Neuronal stem cell (in vitro differentiated cells): Measurements from ENCODE around the gene EFNB2.

Source experiments
- DNase-seq: peaks from one replicate; pipeline ENCODE4 v3.0.0-alpha.2; 2013; ENCODE audit warnings: low spot score
- H2AFZ ChIP-seq: one replicate; pipeline ENCODE4 v1.6.1; 2013; ENCODE audit warnings: mild to moderate bottlenecking, low read length, inconsistent platforms
- H2AK5ac ChIP-seq: 2 replicates; pipeline ENCODE4 v1.6.1; 2013; ENCODE audit warnings: low read depth, mild to moderate bottlenecking, inconsistent platforms, low read length, moderate library complexity, mixed read lengths
- H2BK120ac ChIP-seq: 2 replicates; pipeline ENCODE4 v1.6.1; 2013; ENCODE audit warnings: low read depth, mild to moderate bottlenecking, inconsistent platforms, low read length, moderate library complexity, mixed read lengths
- H2BK12ac ChIP-seq: one replicate; pipeline ENCODE4 v1.6.1; 2013; ENCODE audit warnings: low read length, inconsistent platforms
- H2BK15ac ChIP-seq: 2 replicates; pipeline ENCODE4 v1.6.1; 2013; ENCODE audit warnings: mild to moderate bottlenecking, low read length, inconsistent platforms, mixed read lengths
- H2BK5ac ChIP-seq: one replicate; pipeline ENCODE4 v1.6.1; 2013; ENCODE audit warnings: inconsistent platforms, mild to moderate bottlenecking, low read length, moderate library complexity
- H3K14ac ChIP-seq: one replicate; pipeline ENCODE4 v1.6.1; 2013; ENCODE audit warnings: low read length, inconsistent platforms
- H3K18ac ChIP-seq: 2 replicates; pipeline ENCODE4 v1.6.1; 2013; ENCODE audit warnings: low read length, inconsistent platforms
- H3K23ac ChIP-seq: 2 replicates; pipeline ENCODE4 v1.6.1; 2013; ENCODE audit warnings: low read depth, mild to moderate bottlenecking, mixed read lengths, low read length, inconsistent platforms; ENCODE audit not compliant: poor library complexity
- H3K27ac ChIP-seq: replicated peaks from 3 replicates; pipeline ENCODE4 v1.5.1; 2013; ENCODE audit warnings: low read length, inconsistent platforms
- H3K27me3 ChIP-seq, 3 experiments: 2 replicates each; pipeline ENCODE4 v1.6.1; 2013; ENCODE audit warnings: low read length in 3 of 3, mild to moderate bottlenecking in 2 of 3, inconsistent platforms in 1 of 3, low read depth in 1 of 3, mixed read lengths in 1 of 3, moderate library complexity in 1 of 3; ENCODE audit not compliant: control insufficient read depth in 3 of 3, insufficient read depth in 3 of 3
- H3K36me3 ChIP-seq, 2 donors: replicated peaks in 1 of 2; 2 replicates each; pipeline ENCODE4 v1.6.1; 2013; ENCODE audit warnings: low read length in 2 of 2; ENCODE audit not compliant: control insufficient read depth in 2 of 2, insufficient read depth in 2 of 2
- H3K4ac ChIP-seq: 2 replicates; pipeline ENCODE4 v1.6.1; 2013; ENCODE audit warnings: inconsistent platforms, mild to moderate bottlenecking, low read length, moderate library complexity
- H3K4me1 ChIP-seq, 2 donors: 1 replicate in 1 of 2; 2 replicates in 1 of 2; pipeline ENCODE4 v1.6.1; 2013; ENCODE audit warnings: low read length in 2 of 2, low read depth in 1 of 2; ENCODE audit not compliant: control insufficient read depth in 2 of 2, insufficient read depth in 1 of 2
- H3K4me2 ChIP-seq: one replicate; pipeline ENCODE4 v1.6.1; 2013; ENCODE audit warnings: mild to moderate bottlenecking, low read length, inconsistent platforms; ENCODE audit not compliant: insufficient read depth, poor library complexity, severe bottlenecking
- H3K4me3 ChIP-seq, 2 donors: 2 replicates each; pipeline ENCODE4 v1.5.1; 2013; ENCODE audit warnings: low read length in 2 of 2, mild to moderate bottlenecking in 2 of 2, inconsistent platforms in 1 of 2, moderate library complexity in 1 of 2
- H3K79me1 ChIP-seq: one replicate; pipeline ENCODE4 v1.6.1; 2013; ENCODE audit warnings: low read depth, mild to moderate bottlenecking, inconsistent platforms, low read length, moderate library complexity
- H3K9ac ChIP-seq: one replicate; pipeline ENCODE4 v1.6.1; 2013; ENCODE audit warnings: mild to moderate bottlenecking, low read depth, low read length, inconsistent platforms; ENCODE audit not compliant: poor library complexity
- H3K9me3 ChIP-seq, 2 donors: replicated peaks in 1 of 2; 2 replicates each; pipeline versions ENCODE3 to v1.6.1; 2013; ENCODE audit warnings: low read length in 2 of 2, mild to moderate bottlenecking in 2 of 2, inconsistent platforms in 1 of 2, low read depth in 1 of 2, mixed read lengths in 1 of 2, moderate library complexity in 1 of 2; ENCODE audit not compliant: control insufficient read depth in 2 of 2, insufficient read depth in 1 of 2
- H4K8ac ChIP-seq: one replicate; pipeline ENCODE4 v1.6.1; 2013; ENCODE audit warnings: low read depth, mild to moderate bottlenecking, inconsistent platforms, low read length, moderate library complexity
- H4K91ac ChIP-seq: one replicate; pipeline ENCODE4 v1.6.1; 2013; ENCODE audit warnings: low read length, low read depth, mild to moderate bottlenecking, inconsistent platforms; ENCODE audit not compliant: poor library complexity
- WGBS, 2 donors: extraction: QIAGEN DNeasy Blood & Tissue Kit; methylation state at CpG; one replicate each; pipeline ENCODE4 v1.1.7; 2013; ENCODE audit warnings: missing lambda C conversion rate in 2 of 2, mixed read lengths in 1 of 2; ENCODE audit not compliant: insufficient read length in 2 of 2, insufficient replicate concordance in 1 of 2; ENCODE audit errors: extremely low coverage in 2 of 2; 5-methylcytosine and 5-hydroxymethylcytosine counted together

Gene EFNB2

DNA sequence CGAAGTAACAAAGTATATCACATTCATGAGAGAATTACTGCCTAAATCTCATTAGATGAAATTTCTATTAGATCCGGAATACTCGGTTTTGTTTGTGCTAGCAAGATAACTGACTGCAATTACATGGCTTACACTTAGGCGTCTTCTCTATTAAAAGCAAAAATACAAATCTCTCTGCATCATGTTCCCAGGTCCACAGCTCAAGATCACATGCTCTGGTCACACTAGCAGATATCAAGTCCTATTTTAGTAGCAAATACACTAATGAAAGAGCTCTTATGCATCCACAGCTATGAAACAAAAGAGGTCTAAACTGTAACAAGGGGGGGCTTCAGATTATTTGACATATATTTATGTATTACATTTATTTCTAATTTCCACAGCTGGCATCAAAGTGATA is 53.5 kb downstream of the EFNB2 start:
- Histone ChIP-seq H3K14ac (no peak overlapping the region), H3K9me3 (peaks cover 3 to 8% of the 10 kb centered on the region in 2 donors), H3K4ac (no peak overlapping the region), H3K4me3 (no peak overlapping the region), H3K23ac (no peak overlapping the region), H3K79me1 (no peaks in the 10 kb centered on the region), H2BK12ac (no peak overlapping the region), H2BK120ac (no peak overlapping the region), H3K9ac (no peak overlapping the region), H2AFZ (no peak overlapping the region), H3K36me3 (no peaks in the 10 kb centered on the region), H2AK5ac (no peak overlapping the region), H3K27ac (no peak overlapping the region), H4K91ac (no peak overlapping the region), H3K4me2 (no peak overlapping the region), H3K18ac (no peak overlapping the region), H3K4me1 (no peaks in the 10 kb centered on the region), H4K8ac (no peak overlapping the region), H2BK5ac (no peak overlapping the region), H2BK15ac (no peak overlapping the region), H3K27me3 (no peaks in the 10 kb centered on the region)
- WGBS, 2 donors = no CpG with 5 or more reads among the region's 4 CpGs
- DNase-seq = no peak

DNA sequence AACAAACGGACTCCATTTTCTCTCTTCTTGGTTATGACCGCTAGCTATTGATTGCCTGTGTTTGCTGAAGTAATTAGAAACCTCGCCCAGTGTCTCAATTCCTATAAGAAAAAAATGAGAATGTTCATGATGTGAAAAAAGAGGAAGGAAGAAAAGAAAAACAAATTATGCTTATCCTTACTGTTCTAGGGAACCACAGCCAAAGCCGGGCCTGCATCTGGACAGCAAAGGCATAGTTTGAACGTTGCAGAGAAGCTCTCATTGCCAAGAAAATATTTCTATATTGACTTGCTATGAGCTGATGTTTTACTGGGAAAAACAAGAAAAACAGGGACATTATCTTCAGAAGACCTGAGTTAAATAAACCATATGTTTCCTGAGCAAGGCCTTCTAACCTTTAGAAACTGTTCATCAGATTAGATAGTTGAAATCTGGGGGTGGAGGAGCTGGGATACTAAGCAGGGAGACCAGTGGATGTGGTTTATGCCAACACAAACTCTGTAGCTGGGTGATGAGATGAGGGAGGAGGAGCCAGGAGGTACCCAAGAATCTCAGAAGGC is 55.0 kb downstream of the EFNB2 start:
- Histone ChIP-seq H2BK12ac (no peak overlapping the region), H3K9me3 (peaks cover 3 to 8% of the 10 kb centered on the region in 2 donors), H3K79me1 (no peaks in the 10 kb centered on the region), H3K27me3 (no peaks in the 10 kb centered on the region), H3K27ac (no peak overlapping the region), H2AK5ac (no peak overlapping the region), H3K36me3 (no peaks in the 10 kb centered on the region), H3K4ac (no peak overlapping the region), H2AFZ (peak overlapping the region; percentile 20), H4K91ac (no peak overlapping the region), H2BK5ac (no peak overlapping the region), H3K23ac (no peak overlapping the region), H3K18ac (no peak overlapping the region), H2BK120ac (no peak overlapping the region), H3K4me3 (no peak overlapping the region), H3K4me1 (no peaks in the 10 kb centered on the region), H2BK15ac (no peak overlapping the region), H3K14ac (no peak overlapping the region), H3K9ac (no peak overlapping the region), H3K4me2 (no peak overlapping the region), H4K8ac (no peak overlapping the region)
- DNase-seq = no peak
- WGBS, 2 donors = no CpG with 5 or more reads among the region's 5 CpGs

DNA sequence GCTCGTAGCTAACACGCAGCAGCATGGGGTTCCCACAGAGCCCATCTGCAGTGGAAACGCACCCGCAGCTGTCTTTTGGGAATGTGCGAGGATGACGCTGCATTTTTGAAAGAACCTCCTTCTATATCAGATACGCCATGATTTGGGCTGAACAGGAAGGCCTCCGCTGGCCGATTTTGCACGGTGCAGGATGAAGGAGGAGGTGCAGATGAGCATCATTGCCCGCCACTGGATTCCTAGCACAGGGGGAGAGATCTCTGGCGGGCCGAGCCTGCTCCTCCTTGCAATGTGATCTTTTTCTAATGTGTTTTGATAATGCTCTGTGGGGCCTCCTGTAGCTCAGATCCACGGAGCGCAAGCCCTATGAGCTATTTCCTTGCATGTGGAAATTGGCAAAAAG is 55.5 kb downstream of the EFNB2 start:
- Histone ChIP-seq H2AK5ac (no peak overlapping the region), H2BK5ac (no peak overlapping the region), H3K4me2 (no peak overlapping the region), H4K8ac (no peak overlapping the region), H2AFZ (peak overlapping the region; percentile 20), H3K23ac (no peak overlapping the region), H3K14ac (no peak overlapping the region), H3K27ac (no peak overlapping the region), H3K4me1 (no peaks in the 10 kb centered on the region), H4K91ac (no peak overlapping the region), H3K18ac (no peak overlapping the region), H3K36me3 (no peaks in the 10 kb centered on the region), H2BK120ac (no peak overlapping the region), H3K4me3 (no peak overlapping the region), H2BK15ac (no peak overlapping the region), H3K79me1 (no peaks in the 10 kb centered on the region), H3K4ac (no peak overlapping the region), H3K27me3 (no peaks in the 10 kb centered on the region), H3K9ac (no peak overlapping the region), H3K9me3 (peaks cover 3 to 8% of the 10 kb centered on the region in 2 donors), H2BK12ac (no peak overlapping the region)
- WGBS, 2 donors = no CpG with 5 or more reads among the region's 15 CpGs
- DNase-seq = no peak

DNA sequence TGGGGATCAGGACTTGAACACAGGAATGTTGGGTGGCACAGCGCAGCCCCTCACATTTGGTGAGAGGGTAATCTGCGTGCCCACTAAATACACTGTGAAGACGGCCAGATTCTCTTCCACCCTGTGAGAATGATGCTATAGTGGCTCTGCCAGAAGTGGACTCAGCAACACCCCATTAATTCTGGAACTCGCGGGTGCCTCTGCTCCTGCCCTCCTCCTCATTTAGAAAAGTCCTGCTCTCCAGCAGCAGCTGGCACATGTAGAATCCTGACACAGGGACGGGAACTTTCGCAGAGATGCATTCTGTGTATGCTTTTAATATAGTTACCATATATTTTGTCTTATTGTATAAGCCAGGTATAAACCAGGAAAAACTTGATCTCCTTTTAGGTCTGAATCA is 57.3 kb downstream of the EFNB2 start:
- no peak overlapping the region for H2AK5ac ChIP-seq
- no peak overlapping the region for H4K8ac ChIP-seq
- H2BK5ac ChIP-seq = no peak overlapping the region
- peaks cover 3 to 8% of the 10 kb centered on the region in 2 donors for H3K9me3 ChIP-seq
- no peak overlapping the region for H3K23ac ChIP-seq
- no peaks in the 10 kb centered on the region for H3K27me3 ChIP-seq
- no peak overlapping the region for H3K4me2 ChIP-seq
- no peak overlapping the region for H3K4ac ChIP-seq
- no peak overlapping the region for H2BK12ac ChIP-seq
- H2AFZ ChIP-seq = no peak overlapping the region
- H3K9ac ChIP-seq = no peak overlapping the region
- H3K36me3 ChIP-seq = no peaks in the 10 kb centered on the region
- no peaks in the 10 kb centered on the region for H3K79me1 ChIP-seq
- H4K91ac ChIP-seq = no peak overlapping the region
- no peak overlapping the region for H3K27ac ChIP-seq
- peaks cover 0 to 2% of the 10 kb centered on the region in 2 donors for H3K4me1 ChIP-seq
- no peak overlapping the region for H3K14ac ChIP-seq
- no peak overlapping the region for H2BK15ac ChIP-seq
- no peak overlapping the region for H3K18ac ChIP-seq
- no peak for DNase-seq
- no CpG with 5 or more reads among the region's 7 CpGs for WGBS, 2 donors
- H2BK120ac ChIP-seq = no peak overlapping the region
- H3K4me3 ChIP-seq = no peak overlapping the region
